Measurements from ENCODE around the gene EIF3B.
A peak's percentile ranks its signal among the peaks of the same experiment; 100 is the strongest.
"Not testable (repeated sequence)": the region's sequence is repeated elsewhere in the genome, so short reads cannot be mapped to it uniquely, and the experiment has no call there.

EIF3B gene

DNA sequence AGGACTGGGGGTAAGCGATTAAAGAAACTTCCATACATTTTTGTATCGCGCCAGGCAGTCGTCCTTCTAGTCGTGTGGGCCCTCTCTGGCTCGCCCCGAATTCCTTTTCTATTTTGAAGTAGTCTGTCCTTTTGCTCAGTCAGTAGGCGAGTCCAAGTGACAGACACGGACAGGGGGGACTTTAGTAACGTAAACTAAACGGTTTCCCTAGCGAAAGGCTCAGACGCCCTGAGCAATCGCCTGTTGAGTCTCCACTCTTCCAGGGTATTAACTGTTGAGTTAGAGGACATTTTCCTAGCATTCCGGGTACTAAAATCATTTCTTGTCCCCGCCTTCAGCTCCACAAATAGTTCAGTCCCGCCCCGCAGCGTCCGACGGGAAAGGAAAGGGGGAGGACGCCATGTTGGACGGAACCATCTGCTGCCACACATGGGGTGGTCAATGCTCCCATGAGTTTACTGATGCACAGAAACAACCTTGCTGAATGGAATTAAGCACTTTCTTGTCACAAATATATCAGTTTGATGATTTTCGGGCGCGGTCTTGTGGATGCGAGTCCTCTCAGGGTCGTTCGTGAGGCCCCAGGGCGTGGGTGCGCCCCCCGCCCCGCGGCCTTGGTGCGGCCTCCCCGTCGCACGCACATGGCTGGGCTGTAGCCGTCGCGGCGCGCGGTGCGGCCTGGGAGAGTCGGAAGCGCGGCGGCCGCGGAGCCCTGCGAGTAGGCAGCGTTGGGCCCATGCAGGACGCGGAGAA, at the start of gene EIF3B:
EIF3B (plus strand) TSS at position 642 of the 753 bp plus-strand sequence; CDS start at position 737, 95 bp downstream.
- FAIRE-seq, result peak; percentile 99

DNA sequence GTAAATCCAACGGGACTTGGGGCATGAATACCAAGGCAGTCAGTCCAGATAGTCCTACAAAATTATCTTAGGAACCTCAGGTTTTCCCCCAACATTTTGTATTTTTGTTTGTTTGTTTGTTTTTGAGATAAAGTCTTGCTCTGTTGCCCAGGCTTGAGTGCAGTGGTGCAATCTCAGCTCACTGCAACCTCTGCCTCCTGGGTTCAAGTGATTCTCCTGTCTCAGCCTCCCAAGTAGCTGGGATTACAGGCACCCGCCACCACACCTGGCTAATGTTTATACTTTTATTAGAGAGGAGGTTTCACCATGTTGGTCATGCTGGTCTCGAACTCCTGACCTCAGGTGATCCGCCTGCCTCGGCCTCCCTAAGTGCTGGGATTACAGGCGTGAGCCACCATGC, 49.4 kb upstream of the EIF3B start:
- not testable (repeated sequence) for DNase-seq (ENCODE audit: low spot score); FAIRE-seq

More for the DNA sequence above, at the start of gene EIF3B:
- DNase-seq (ENCODE audit: low spot score), result peak; percentile 100

DNA sequence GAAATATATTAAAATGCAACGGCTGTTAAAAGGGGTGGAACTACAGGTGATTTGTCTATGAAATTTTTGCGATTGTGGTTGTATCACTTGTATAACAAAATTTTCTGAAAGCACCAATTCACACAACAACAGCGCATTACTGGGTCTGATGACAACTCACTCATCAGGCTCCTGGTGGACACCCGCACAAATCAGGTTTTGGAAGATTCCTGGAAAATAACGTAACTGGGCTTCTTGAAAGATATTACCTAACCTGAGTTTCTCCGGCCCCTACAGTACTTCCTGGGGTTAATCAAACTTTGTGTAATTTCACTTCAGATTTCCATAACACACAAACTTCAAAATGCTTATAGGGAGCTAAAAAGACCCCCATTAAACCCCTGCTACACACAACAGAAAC, 47.9 kb upstream of the EIF3B start:
- no peak for FAIRE-seq

DNA sequence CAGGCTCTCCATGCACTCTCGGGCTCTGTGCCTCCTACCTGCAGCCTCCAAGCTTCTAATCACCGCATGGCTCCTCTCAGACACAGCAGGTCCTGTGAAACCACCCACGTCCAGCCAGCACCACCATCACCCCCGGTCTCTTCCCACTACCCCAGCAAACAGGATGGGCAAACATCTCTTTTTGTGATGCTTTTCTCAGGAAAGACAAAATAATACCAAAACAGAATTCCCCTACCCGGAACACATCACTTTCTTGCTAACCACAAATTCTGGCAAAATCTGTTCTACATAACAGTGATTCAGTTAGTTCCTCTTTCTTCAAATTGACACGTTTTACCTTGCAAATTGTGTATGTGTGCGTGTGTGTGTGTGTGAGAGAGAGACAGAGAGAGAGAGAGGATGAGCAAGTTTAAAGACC, 46.9 kb upstream of the EIF3B start:
- FAIRE-seq (peak; percentile 23), DNase-seq (ENCODE audit: low spot score) (peak; percentile 17)

More for the DNA sequence above, 47.9 kb upstream of the EIF3B start:
- DNase-seq (ENCODE audit: low spot score), result peak; percentile 40

DNA sequence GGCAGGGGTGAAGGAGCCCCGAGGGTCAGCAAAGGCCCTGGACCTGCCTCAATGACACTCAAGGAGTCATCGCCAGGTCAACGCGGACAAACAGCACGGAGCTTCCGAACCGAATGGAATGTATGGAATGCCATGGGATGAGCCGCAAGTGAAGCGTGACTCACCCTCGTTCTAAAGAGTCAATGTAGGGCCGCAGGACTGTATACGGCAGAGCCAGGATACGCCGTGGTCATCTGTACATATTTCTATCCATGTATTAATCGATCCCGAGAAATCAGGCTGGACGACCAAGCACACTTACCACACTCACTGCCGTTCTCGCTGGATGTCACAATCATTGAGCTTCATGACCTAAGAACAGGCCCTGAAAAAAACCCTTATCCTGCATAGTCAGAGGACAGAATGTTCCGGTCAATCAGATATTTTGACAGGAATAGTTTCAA, 44.7 kb upstream of the EIF3B start:
- peak; percentile 99 for FAIRE-seq
- DNase-seq (ENCODE audit: low spot score), result peak; percentile 96

DNA sequence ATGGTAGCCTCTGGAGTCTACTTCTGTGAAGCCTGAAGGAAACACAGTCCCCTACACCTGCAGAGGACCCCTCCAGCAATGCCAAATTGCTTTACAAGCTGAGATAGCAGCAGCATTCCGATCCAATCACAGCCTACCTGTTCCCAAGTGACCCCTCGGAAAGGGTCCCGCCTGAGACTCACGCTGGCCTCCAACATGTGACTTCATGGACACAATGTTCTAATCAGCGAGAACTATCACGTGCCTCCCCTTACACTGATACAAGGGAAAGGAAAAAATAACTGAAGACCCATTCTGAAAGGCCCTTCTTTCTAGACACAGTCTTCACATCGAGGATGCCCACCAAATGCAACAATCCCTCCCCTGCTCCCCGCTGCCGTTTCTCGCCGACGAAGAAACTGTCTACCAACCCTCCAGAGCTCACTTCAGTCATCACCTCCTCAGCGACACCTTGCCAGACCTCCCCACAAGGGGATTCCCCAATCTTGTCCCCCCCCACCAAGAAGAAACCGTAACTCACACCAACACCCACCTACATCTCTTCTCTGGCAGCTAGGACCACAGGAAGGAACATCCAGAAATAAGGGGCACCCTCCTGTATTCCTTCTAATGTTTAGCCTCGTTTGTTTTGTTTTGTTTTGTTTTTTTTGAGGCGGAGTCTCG, 42.2 kb upstream of the EIF3B start:
- DNase-seq (ENCODE audit: low spot score), result peak; percentile 6

DNA sequence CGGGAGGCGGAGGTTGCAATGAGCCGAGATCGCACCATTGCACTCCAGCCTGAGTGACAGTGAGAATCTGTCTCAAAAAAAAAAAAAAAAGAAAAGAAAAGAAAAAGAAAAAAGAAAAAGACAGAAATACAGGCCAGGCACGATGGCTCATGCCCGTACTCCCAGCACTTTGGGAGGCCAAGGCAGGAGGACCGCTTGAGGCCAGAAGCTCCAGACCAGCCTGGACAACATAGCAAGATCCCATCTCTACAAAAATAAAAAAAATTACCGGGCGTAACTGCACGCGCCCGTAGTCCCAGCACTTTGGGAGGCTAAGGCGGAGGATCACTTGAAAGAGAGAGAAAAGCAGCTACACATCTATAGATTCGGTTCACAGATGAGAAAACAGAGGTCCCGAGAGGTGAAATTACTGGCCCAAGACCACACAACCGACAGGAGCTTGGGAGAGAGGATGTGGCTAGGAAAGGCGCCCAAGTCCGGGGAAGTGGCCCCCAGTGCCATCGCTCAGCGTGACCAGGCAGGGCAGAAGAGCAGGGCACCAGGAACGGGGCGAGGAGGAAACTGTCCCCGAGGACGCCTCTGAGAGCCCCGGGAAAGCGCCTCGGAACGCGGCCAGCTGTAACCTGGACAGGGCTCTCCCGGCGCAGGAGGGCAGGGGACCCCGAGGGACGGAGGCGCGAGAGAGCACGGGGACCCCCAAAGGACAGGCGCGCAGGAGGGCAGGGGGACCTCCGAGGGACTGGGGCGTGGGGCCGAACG, 41.0 kb upstream of the EIF3B start:
- FAIRE-seq (no peak), DNase-seq (ENCODE audit: low spot score) (peak; percentile 74)

More for the DNA sequence above, 42.2 kb upstream of the EIF3B start:
- FAIRE-seq, result peak; percentile 53

DNA sequence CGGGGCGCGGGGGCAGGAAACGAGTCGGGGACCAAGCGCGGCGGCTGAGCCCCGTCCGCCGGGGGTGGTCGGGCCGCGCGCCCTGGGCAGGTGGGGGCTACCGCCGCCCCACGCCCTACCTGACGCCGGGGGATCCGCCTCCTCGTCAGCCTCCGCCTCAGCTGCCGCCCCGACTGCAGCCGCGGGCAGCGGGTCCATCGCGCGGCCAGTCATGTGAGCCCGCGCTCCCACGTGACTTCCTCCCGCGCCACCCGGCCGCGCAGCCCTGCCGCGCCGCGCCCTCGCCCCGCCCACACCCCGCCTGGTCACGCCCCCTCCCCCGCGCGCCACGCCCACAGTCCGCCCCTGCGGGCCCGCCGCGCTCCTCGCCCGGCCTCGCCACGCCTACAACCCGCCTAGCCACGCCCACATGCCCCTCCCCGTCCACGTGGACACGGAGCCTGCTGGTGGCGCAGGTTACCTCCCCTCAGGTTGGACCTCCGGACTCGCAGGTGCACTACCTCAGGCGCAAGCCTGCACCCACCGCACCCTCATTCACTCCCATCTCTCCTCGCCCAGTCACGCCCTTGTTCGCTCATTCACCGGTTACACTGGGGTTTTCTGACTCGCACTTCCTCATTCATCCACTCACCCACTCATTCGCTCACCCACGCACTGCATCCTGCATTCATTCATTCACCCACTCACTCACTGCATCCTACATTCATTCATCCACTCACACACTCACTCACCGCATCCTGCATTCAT, 40.2 kb upstream of the EIF3B start, which contains the start of gene SNX8:
SNX8 (minus strand) TSS at position 233 of the 747 bp plus-strand sequence; CDS start at position 213, 20 bp downstream.
- DNase-seq (ENCODE audit: low spot score), result peak; percentile 100
- peak; percentile 100 for FAIRE-seq

DNA sequence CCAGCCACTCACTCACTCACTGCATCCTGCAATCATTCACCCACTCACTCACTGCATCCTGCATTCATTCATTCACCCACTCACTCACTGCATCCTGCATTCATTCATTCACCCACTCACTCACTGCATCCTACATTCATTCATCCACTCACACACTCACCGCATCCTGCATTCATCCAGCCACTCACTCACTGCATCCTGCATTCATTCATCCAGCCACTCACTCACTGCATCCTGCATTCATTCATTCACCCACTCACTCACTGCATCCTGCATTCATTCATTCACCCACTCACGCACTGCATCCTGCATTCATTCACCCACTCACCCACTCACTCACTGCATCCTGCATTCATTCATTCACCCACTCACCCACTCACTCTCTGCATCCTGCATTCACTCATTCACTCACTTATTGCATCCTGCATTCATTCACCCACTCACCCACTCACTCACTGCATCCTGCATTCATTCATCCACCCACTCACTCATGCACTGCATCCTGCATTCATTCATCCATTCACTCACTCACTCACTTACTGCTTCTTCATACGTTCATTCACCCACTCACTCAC, 39.6 kb upstream of the EIF3B start:
- DNase-seq (ENCODE audit: low spot score); FAIRE-seq: not testable (repeated sequence)

DNA sequence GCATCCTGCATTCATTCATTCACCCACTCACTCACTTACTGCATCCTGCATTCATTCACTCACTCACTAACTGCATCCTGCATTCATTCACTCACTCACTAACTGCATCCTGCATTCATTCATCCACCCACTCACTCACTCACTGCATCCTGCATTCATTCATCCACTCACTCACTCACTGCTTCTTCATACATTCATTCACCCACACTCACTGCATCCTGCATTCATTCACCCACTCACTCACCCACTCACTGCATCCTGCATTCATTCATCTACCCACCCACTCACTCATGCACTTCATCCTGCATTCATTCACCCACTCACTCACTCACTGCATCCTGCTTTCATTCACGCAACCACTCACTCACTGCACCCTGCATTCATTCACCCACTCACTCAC, 38.8 kb upstream of the EIF3B start:
- DNase-seq (ENCODE audit: low spot score) (no peak), FAIRE-seq (no peak)

DNA sequence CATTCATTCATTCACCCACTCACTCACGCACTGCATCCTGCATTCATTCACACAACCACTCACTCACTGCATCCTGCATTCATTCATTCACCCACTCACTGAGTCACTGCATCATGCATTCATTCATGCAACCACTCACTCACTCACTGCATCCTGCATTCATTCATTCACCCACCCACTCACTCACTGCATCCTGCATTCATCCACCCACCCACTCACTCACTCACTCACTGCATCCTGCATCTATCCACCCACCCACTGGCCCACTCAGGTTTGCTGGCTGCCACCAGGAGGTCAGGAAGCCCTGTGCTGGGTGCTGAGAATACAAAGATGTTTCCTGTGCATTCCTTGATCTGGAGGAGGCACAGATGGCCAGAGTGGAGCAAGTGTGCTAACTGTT, 38.0 kb upstream of the EIF3B start:
- no peak for DNase-seq (ENCODE audit: low spot score)
- peak; percentile 96 for FAIRE-seq

DNA sequence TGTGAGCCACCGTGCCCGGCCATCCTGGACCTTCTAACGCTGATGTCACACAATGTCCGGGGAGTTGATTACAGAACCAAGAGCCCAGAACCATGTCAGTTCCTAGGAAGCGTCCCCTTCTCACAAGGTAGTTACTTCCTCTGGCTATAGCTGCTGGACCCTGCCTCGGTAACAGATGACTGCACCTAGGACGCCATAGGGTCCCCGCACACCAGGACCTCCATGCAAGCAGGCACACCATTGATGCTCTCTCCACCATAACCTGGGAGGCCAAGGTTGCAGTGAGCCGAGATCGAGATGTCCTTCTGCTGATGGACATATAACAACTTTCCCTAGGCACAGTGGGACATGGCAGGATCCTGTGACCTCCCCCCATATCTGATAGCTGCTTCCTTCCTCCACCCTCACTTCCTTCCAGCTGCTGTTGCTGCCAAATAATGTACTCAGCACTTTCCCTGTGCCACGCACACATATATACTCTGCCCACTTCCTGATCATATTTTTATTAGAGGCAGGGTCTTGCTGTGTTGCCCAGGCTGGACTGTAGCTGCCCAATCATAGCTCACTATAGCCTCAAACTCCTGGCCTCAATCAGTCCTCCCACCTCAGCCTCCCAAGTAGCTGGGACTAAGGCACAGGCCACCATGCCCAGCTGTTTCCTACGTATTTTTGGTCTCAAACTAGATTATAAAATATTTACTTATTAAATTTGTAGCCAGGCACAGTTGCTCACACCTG, 36.9 kb upstream of the EIF3B start:
- FAIRE-seq (peak; percentile 42), DNase-seq (ENCODE audit: low spot score) (no peak)

DNA sequence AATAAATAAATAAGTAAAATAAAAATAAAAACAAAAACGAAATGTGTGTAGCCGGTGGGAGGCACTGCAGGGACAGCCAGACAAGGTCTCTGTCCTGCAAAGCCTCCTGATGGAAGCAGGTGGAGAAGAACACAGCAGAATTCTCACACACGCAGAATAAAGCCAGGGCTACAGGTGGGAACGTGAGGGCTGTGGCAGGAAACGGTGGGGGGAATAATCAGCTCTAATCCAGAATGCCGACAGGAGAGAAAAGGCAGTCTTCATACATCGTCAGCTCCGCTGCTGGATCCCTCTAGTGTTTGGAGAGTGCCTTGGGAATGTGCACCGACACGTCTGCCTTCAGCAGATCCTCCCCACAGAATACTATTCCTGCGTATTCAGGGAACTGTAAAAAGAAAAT, 33.6 kb upstream of the EIF3B start:
- FAIRE-seq (no peak), DNase-seq (ENCODE audit: low spot score) (no peak)

DNA sequence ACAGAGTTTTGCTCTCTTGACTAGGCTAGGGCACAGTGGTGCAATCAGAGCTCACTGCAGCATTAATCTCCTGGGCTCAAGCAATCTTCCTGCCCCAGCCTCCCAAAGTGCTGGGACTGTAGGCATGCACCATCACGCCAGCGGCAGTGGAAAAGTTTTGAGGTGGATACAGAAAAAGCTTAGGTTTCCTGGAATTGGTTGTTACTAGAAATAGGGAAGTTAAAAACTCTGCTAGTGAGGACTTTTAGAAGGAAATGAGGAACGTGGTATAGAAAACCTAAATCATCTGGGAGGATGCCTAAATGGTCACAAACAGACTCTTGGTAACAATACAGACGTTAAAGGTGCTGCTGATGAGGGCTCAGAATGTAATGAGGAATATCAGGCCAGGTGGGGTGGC, 29.5 kb upstream of the EIF3B start:
- no peak for FAIRE-seq

DNA sequence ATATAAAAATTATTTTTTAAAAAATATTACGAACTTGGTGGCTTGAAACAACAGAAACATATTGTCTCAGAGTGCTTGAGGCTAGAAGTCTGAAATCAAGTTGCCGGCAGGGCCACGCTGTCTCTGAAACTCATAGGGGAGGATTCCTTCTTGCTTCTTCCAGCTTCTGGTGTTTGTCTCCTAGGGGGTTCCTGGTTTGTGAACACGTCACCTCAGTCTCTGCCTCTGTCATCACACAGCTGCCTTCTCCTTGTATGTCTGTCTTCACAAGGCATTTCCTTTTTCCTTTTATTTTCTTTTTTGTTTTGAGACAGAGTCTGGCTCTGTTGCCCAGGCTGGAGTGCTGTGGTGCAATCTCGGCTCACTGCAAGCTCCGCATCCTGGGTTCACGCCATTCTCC, 27.7 kb upstream of the EIF3B start:
- FAIRE-seq, result no peak

More for the DNA sequence above, 29.5 kb upstream of the EIF3B start:
- DNase-seq (ENCODE audit: low spot score), result no peak

DNA sequence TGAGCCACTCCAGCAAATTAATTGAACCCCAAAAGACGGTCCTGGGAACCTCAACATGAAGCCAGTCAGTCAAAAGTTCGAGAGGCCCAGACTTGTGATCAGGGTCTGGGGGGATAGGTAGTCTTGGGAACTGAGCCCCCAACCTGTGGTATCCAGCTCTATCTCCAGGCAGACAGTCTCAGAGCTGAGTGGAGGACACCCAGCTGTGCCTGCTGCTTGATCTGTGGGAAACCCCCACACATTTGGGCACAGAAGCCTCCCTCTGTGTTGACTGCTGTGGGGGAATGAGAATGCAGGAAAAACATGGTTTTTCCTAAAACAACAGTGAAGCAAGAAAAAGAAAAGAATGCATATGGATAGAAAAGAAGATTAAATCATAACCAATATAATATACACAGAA, 24.1 kb upstream of the EIF3B start:
- DNase-seq (ENCODE audit: low spot score), result no peak
- no peak for FAIRE-seq

More for the DNA sequence above, 27.7 kb upstream of the EIF3B start:
- DNase-seq (ENCODE audit: low spot score), result no peak

DNA sequence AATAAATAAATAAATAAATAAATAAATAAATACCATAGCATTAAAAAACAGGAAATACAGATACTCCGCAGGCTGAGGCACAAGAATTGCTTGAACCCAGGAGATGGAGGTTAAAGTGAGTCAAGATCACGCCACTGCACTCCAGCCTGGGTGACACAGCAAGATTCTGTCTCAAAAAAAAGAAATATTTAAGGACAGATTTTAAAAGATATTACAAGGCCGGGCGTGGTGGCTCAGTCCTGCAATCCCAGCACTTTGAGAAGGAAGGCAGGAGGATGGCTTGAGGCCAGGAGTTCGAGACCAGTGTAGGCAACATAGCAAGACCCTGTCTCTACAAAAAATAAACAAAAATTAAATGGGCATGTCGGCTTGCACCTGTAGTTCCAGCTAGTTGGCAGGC, 22.9 kb upstream of the EIF3B start:
- FAIRE-seq, result no peak
- no peak for DNase-seq (ENCODE audit: low spot score)

DNA sequence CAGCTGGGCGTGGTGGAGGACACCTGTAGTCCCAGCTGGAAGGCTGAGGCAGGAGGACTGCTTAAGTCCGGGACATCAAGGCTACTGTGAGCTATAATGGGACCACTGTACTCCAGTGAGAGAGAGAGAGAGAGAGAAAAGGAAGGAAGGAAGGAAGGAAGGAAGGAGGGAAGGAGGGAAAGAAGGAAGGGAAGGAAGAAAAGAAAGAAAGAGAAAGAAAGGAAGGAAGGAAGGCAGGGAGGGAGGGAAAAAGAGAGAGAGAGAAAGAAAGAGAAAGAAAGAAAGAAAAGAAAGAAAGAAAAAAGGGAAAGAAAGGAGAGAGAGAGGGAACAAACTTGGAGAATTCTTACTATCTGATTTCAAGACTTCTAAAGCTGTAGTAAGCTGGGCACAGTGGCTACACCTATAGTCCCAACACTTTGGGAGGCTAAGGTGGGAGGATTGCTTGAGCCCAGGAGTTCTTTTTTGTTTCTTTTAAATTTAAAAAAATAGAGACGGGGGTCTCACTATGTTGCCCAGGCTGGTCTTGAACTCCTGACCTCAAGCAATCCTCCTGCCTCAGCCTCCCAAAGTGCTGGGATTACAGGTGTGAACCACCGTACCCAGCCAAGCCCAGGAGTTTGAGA, 21.9 kb upstream of the EIF3B start:
- not testable (repeated sequence) for FAIRE-seq

DNA sequence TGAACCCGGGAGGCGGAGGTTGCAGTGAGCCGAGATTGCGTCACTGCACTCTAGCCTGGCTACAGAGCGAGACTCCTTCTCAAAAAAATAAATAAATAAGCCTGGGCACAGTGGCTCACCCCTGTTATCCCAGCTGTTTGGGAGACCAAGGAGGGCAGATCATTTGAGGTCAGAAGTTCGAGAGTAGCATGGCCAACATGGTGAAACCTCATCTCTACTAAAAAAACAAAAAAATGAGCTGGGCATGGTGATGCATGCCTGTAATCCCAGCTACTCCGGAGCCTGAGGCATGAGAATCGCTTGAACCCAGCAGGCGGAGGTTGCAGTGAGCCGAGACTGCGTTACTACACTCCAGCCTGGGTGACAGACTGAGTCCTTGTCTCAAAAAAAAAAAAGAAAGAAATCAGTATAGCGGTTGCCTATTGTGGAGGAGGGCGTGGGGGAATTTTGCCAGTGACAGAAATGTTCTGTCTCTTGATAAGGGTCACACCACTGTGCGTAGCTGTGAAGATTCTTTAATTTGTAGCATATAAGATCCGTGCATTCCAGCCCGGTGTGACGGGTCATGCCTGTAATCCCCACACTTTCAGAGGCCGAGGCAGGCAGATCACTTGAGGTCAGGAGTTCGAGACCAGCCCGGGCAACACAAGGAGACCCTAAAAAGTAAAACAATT, 17.9 kb upstream of the EIF3B start:
- DNase-seq (ENCODE audit: low spot score) (no peak), FAIRE-seq (no peak)

More for the DNA sequence above, 21.9 kb upstream of the EIF3B start:
- not testable (repeated sequence) for DNase-seq (ENCODE audit: low spot score)

All from urothelium cell line (cell line).